ENCODE data around the gene CACUL1.
"Not testable (repeated sequence)": the region's sequence is repeated elsewhere in the genome, so short reads cannot be mapped to it uniquely, and the experiment has no call there.

CACUL1 gene

DNA sequence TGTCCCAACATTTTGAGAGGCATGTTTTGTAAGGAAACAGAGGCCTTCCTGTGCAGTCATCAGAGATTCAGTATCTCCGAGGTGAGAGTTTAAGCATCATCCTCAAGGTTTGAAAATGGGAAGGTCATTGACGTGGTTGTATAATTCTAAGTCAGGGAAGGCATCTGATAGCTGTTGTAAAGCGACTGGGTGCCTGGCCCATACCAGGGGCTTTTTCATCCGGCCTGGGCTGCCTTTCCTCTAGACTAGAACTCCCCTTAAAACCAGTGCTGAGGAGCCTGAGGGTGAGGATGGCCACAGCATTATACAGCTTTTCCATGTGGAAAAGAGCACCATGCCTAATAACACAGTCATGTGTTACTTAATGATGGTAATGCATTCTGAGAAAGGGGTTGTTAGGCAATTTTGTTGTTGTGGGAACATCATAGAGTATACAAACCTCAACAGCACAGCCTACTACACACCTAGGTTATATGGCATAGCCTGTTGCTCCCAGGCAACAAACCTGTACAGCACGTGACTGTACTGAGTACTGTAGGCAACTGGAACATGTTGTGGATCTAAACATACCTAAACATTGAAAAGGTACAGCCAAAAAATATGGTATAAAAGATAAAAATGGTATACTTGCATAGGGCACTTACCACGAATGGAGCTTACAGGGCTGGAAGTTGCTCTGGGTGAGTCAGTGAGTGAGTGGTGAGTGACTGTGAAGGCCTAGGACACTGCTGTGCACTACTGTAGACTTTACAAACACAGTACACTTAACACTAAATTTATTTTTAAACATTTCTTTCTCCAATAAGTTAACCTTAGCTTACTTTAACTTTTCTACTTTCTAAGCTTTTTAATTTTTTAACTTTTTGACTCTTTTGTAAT is 13.5 kb upstream of the CACUL1 start:
- no peak for DNase-seq

- DNase-seq = no peak
Measured at GRCh38 chr10:118767297-118768040, 12.7 kb upstream of the CACUL1 start.

DNA sequence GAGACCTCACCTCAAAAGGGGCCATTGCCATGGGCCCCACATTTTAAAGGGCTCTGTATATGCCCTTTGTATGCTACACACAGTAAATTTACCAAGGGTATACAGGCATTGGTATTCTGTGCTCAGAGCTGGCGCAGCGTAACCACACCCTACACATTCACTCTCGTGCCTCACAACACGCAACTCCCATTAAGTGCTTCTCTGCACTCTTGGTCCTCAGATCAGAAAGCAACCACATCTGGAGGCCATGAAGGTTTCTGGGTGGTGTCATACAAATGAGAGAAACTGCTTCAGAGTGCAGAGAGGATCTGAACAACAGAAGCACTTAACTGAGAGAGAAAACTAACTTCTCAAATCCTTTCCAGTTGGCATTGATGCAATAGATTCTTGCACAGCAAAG is 9.4 kb upstream of the CACUL1 start:
- no peak for DNase-seq

- DNase-seq = no peak
Measured at GRCh38 chr10:118763202-118763988, 8.6 kb upstream of the CACUL1 start.

DNA sequence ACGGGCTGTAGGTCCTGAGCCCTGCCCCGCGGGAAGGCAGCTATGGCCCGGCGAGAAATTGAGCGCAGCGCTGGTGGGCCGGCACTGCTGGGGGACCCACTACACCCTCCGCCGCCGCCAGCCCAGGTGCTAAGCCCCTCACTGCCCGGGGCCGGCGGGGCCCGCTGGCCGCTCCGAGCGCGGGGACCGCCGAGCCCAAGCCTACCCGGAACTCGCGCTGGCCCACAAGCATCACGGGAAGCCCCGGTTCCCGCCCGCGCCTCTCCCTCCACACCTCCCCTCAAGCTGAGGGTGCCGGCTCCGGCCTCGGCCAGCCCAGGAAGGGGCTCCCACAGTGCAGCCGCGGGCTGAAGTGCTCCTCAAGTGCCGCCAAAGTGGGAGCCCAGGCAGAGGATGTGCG is 5.5 kb upstream of the CACUL1 start:
- no peak for DNase-seq

GRCh38 chr10:118758449-118758848 is 3.7 kb upstream of the CACUL1 start:
- no peak for DNase-seq

DNA sequence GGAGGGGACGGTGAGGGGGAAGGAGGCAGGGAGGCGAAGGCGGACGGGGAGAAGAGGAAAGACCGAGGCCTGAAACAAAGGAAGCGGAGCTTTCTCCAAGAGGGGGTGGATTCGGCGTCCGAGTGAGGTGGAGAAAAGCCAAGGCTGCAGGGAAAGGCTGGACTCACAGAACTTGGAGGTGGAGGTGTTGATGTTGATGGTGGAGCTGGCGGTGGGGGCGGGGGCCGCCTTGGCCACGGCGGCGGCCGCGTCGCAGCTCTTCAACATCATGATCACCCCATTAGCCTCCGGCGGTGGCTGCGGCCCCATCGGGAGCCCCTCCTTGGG is 578 bp downstream of the CACUL1 start:
- no peak for DNase-seq

DNA sequence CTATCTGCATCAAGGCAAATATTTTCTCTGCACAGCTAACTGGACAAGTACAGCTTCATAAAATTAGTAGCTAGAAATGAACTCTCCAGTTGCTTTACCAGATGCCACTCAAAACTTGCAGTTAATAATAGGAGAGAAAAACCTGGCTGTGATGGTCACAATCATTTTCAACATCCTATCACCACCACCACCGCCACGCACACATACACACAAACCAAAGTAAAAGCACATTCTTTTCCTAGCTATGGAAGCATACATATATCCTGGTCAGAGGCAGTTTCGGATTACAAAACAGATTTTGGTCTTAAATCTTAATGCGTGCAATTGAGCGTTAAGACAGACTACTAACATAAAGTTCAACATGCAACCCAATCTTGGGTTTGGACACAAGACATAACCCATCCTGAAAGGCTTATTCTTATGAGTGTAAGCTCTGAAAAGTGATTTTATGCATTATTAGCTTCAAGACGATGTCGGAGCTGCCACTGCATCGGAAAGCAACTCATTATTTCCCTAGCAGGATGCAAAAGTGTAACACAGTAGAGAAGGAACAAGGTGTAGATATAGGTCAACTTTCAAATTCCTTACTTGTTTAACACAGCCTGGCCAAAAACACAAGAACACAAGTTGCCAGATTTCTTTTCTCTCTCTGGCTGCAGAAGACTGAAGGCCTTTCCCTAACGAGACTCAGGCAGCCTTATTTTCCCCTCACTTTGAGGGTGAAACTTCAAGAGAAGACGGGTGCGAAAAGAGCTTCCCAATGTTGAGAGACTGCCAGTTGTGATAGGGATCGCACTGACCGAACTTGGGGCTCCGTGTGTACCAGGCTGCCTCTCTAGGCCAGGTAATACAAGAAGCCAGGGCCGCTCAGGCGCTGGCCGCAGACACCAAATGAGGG is 1.2 kb downstream of the CACUL1 start:
- DNase-seq = no peak

- DNase-seq = no peak
Measured at GRCh38 chr10:118752409-118752808, 2.4 kb downstream of the CACUL1 start.

- no peak for DNase-seq
Measured at GRCh38 chr10:118751265-118751664, 3.5 kb downstream of the CACUL1 start.

- DNase-seq = no peak
Measured at GRCh38 chr10:118748041-118748440, 6.7 kb downstream of the CACUL1 start.

DNA sequence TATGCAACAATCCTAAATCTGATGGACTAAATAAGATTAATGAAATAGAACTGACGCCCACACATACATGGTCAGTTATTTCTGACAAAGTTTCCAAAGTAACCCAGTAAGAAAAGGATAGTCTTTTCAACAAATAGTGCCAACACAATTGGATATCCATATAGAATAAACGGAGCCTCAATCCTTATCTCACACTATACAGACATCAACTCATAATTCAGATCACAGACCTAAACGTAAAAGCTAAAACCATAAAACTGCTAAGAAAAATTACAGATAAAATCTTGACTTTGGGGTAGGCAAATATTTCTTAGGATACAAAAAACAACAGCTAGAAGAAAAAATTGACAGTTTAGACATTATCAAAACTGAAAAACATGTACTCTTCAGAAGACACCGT is 8.5 kb downstream of the CACUL1 start:
- DNase-seq = no peak

DNA sequence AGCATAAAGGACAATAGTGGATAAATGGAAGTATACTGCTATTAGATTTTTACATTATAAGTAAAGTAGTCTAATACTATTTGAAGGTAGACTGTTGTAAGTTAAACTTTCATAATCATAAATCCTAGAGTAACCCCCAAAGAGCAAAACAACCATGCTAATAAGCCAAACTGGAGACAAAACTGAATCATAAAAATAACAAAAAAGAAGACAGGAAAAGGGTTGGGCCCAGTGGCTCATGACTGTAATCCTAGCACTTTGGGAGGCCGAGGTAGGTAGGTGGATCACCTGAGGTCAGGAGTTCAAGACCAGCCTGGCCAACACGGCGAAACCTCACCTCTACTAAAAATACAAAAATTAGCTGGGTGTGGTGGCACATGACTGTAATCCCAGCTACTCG is 9.7 kb downstream of the CACUL1 start:
- DNase-seq = no peak

- DNase-seq = not testable (repeated sequence)
Measured at GRCh38 chr10:118744346-118744918, 10.3 kb downstream of the CACUL1 start.

DNA sequence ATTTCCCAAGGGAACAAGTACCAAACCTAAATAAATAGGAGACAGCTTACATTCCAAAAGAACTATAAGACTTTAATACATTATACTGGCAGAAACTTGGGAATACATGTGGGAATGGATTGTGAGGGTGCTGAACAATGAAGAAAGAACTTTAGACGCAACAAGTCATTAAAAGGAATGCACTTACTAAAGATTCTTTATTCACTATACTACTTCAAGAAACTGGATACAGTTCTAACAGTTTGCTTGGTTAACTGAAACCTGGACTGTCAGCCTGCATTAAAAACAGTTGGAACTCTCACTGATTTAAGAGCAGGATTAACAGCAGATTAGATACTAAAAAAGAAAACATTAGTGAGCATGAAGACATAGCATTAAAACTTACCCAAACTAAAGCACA is 12.0 kb downstream of the CACUL1 start:
- no peak for DNase-seq

DNA sequence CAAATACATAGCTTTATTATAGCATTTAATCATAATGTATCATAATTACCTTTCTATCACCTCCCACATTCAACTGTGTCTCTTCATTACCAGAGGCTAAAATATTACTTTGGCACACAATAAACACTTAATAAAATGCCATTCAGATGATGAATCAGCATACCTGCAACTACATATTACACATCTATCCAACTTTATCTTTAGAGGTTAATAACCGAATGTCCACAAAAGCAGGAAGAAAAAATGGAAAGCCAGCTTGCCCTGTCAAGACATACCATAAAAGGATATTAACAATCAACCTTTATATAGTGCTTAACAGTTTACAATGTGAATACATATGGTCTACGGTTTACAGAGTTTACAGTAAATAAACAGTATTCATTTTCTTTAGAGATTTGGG is 12.7 kb downstream of the CACUL1 start:
- no peak for DNase-seq

DNA sequence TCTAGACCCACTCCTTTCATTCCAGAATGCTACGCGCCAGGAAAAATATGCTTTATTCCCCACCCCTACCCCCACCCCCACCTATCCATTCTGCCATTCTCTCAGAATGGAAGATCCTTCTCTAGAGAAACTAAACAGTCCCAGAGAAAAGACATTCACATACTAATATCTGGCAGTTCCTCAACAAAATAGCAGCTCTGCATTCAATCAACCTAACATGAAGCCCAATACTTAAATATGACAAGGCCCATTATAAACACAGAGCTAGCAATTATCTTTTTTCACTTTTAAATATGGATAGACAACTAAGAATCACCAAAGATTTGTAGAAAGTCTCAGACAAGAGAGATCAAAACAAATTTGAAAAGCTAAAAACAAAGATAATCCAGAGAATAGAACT is 16.4 kb downstream of the CACUL1 start:
- DNase-seq = no peak

- no peak for DNase-seq
Measured at GRCh38 chr10:118737603-118738302, 17.0 kb downstream of the CACUL1 start.

DNA sequence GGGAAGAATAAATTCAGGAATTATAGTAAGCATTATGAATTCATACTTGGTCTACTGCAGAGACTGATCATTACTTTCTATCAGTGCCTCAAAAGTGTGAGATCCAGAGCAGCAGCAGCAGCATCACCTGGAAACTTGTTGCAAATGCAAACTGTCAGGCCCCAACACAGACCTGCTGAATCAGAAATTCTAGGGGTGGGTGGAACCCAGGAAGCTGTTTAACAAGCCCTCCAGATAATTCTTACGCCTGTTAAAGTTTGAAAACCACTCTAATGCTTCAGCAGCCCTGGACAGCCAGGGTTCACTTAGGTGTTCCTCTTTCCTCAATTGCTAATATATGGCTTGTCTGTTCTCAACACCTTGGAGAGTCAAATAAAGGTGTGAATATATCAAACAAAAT is 19.5 kb downstream of the CACUL1 start:
- no peak for DNase-seq

DNA sequence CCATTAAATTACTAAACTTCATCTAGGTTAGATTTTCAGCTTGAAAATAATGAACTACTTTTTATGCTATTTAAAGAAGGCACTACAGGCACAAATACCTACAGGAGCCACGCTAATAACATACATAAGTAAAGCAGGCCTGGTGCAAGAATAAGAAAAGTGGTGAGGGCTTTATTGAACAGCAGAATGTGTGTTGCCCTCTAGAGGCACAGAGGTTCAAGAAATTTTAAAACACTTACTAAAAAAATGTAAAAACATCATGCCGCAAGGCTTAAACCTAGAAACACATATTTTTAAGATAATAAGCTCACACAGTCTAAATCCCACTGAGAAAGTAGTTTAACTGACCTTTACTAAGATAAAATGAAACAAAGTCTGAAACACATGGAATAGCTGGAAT is 20.3 kb downstream of the CACUL1 start:
- DNase-seq = no peak

Data from NCI-H1436 treated with DMSO at 0.1 percent for 48 hours (cell line).